HepG2 (cell line): Measurements from ENCODE around the gene SLC12A9. TPM values are rescaled to one million over a fixed set of nuclear protein-coding genes. Genes with fewer than 3 reads are reported as not detected.

Source experiments
- ARID2 ChIP-seq: sonication (generic); formaldehyde crosslinking; IDR thresholded peaks from 2 replicates; pipeline ENCODE4 v1.8.1; 2022; ENCODE audit warnings: mild to moderate bottlenecking, missing genetic modification reagents, borderline replicate concordance
- KDM4B ChIP-seq: sonication (generic); formaldehyde crosslinking; IDR thresholded peaks from 2 replicates; pipeline ENCODE4 v1.4.0; 2020; ENCODE audit warnings: missing genetic modification reagents
- MAX ChIP-seq: IDR thresholded peaks from 2 replicates; pipeline ENCODE4 v1.6.1; 2012; ENCODE audit warnings: inconsistent platforms
- MTF1 ChIP-seq: sonication (generic); formaldehyde crosslinking; IDR thresholded peaks from 2 replicates; pipeline ENCODE4 v1.5.0; 2020; ENCODE audit warnings: missing genetic modification reagents
- ZFP41 ChIP-seq: sonication (generic); formaldehyde crosslinking; IDR thresholded peaks from 2 replicates; pipeline ENCODE4 v1.4.0; 2020; ENCODE audit warnings: mild to moderate bottlenecking, missing genetic modification reagents, borderline replicate concordance
- ZIK1 ChIP-seq: sonication (generic); formaldehyde crosslinking; IDR thresholded peaks from 2 replicates; pipeline ENCODE4 v1.5.0; 2020; ENCODE audit warnings: mild to moderate bottlenecking, low read depth, missing genetic modification reagents, borderline replicate concordance
- ZNF20 ChIP-seq: sonication (generic); formaldehyde crosslinking; IDR thresholded peaks from 2 replicates; pipeline ENCODE4 v1.4.0; 2020; ENCODE audit warnings: mild to moderate bottlenecking, moderate library complexity, missing genetic modification reagents
- ZNF34 ChIP-seq: sonication (generic); formaldehyde crosslinking; IDR thresholded peaks from 2 replicates; pipeline ENCODE4 v1.4.0; 2020; ENCODE audit warnings: mild to moderate bottlenecking, missing genetic modification reagents, borderline replicate concordance
- ZNF407 ChIP-seq: sonication (generic); formaldehyde crosslinking; IDR thresholded peaks from one replicate; pipeline ENCODE4 v1.5.1; 2020; ENCODE audit warnings: mild to moderate bottlenecking, missing genetic modification reagents; ENCODE audit errors: not compliant biosample characterization
- ZNF75D ChIP-seq: sonication (generic); formaldehyde crosslinking; IDR thresholded peaks from 2 replicates; pipeline ENCODE4 v1.8.1; 2023; ENCODE audit warnings: missing genetic modification reagents, mild to moderate bottlenecking, borderline replicate concordance
- ZNF766 ChIP-seq: sonication (generic); formaldehyde crosslinking; IDR thresholded peaks from 2 replicates; pipeline ENCODE4 v1.5.0; 2020; ENCODE audit warnings: missing genetic modification reagents, borderline replicate concordance
- polyA plus RNA-seq, 8 experiments: library from polyadenylated mRNA; depleted of rRNA in 3 of 8; stranded (reverse) in 7 of 8; unstranded in 1 of 8; fragments of >200 nt; fragmentation: Illumina TruSeq in 4 of 8; extraction: Trizol in 4 of 8; gene quantifications; 2 replicates each; pipeline versions ENCODE4 v1.2.1 to v1.2.3, GENCODE V29; 2011 to 2016; ENCODE audit warnings: low read depth in 4 of 8, missing spikeins in 1 of 8, mixed read lengths in 1 of 8; ENCODE audit not compliant: insufficient read depth in 1 of 8
- total RNA-seq, 5 experiments: library from RNA; depleted of rRNA; stranded (reverse); fragments of >200 nt; fragmentation: Illumina TruSeq; extraction: Trizol; gene quantifications; 2 replicates each; pipeline ENCODE4 v1.2.3, GENCODE V29; 2016; ENCODE audit warnings: low read depth in 1 of 5

SLC12A9 gene
- total and polyA plus RNA-seq, 2 of the 13 experiments (the other 11 are each of a cell fraction or from before 2014, with no cell fraction given), result 8.7 to 16.6 TPM

- TF ChIP-seq ZNF407 (CRISPR knock-in tag) (no peak), ARID2 (CRISPR knock-in tag) (no peak), ZFP41 (CRISPR knock-in tag) (no peak), MTF1 (CRISPR knock-in tag) (no peak), ZIK1 (CRISPR knock-in tag) (no peak), MAX (no peak), ZNF75D (CRISPR knock-in tag) (no peak), ZNF20 (CRISPR knock-in tag) (no peak), KDM4B (CRISPR knock-in tag) (no peak), ZNF766 (CRISPR knock-in tag) (no peak), ZNF34 (CRISPR knock-in tag) (no peak)
Observed at GRCh38 chr7:100861616-100861985, 9.1 kb downstream of the SLC12A9 start (continued).
